GM18502 (cell line): ENCODE measurements around the gene ZEB2.
A peak's percentile ranks its signal among the peaks of the same experiment; 100 is the strongest.
"Not testable (repeated sequence)": the region's sequence is repeated elsewhere in the genome, so short reads cannot be mapped to it uniquely, and the experiment has no call there.

ENCODE experiments used
- ATAC-seq: cut with Tn5 transposase; IDR thresholded peaks from one replicate; pipeline ENCODE4 v1.9.1; 2021; ENCODE audit warnings: mild to moderate bottlenecking; ENCODE audit not compliant: unreplicated experiment, poor library complexity

The ZEB2 gene

DNA sequence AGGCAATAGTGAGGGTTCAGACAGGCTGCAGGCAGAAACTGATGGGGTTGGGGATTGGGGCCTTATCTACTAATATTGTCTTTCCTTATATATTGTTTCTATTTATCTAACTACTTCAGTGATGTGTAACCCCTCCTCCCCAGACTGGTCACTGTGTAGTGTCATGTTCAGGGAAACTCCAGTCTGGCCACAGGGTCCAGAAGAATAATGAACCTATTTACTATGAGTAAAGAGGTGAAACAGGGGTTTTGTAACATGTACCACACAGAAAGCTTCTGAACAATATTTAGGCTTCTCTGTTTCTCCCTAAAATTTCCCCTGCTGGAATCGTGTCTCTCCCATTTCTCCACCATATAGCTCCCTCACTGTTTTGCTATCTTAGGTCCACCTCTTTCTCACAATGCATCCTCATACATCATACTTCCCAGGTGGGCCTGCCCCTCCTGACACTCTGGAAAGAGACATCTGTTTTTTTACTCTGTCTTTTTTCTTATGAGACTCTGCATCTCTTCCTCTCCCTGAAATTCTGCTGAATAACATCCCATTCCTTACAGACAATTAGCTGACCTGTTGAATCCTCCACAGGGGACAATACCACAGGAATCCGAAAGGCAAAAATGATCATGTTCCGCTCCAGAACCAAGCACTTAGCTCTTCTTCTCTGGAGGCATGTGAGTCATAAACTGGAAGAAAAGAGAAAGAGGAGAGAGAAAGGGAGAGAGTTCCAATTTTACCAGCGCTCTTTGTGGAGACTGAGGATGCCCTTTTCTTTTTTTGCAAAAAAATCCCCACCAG lies 154.8 kb downstream of the ZEB2 start:
- ATAC-seq: peak; percentile 90

DNA sequence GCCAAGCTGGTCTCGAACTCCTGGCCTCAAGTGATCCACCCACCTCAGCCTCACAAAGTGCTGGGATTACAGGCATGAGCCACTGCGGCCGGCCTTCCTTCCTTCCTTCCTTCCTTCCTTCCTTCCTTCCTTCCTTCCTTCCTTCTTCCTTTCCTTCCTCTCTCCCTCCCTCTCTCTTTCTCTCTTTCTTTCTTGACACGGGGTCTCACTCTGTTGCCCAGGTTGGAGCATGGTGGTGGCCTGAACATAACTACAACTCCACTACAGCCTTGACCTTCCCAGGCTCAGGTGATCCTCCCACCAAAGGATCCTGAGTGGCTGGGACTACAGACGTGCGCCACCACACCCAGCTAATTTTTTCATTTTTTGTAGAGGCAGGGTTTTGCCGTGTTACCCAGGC lies 155.7 kb downstream of the ZEB2 start:
- not testable (repeated sequence) for ATAC-seq

DNA sequence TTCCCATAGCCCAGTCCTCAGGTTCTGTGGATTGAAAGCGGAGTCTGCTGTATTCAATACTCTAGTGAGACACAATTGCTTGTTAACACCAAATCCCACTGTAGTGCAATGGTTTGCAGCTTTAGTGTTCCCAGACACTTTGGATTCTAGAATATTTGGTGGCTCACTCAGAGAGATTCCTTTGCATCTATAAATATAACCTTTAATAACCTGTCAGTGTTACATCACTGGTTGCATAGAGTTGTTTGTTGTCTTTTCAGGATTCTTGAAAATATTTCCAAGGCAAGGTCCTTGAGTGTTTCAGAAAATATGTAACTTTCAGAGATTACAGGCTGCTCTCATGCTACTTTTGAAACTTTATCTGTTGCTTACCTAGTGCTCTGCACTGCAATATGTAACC lies 157.5 kb downstream of the ZEB2 start:
- no peak for ATAC-seq

DNA sequence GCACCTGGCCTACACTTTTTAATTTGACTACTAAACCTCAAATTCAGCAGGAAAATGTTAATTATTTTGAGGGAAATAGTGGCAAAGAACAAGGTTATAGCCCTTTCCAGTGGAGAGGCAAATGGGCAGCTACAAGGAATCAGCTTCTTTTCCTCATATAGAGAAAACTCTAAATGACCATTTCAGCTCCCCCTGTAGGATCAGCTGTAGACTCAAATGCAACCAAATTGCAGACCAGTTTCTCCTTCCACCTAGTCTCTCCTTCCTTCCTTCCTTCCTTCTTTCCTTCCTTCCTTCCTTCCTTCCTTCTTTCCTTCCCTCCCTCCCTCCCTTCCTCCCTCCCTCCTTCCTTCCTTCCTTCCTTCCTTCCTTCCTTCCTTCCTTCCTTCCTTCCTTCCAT lies 158.2 kb downstream of the ZEB2 start:
- no peak for ATAC-seq

DNA sequence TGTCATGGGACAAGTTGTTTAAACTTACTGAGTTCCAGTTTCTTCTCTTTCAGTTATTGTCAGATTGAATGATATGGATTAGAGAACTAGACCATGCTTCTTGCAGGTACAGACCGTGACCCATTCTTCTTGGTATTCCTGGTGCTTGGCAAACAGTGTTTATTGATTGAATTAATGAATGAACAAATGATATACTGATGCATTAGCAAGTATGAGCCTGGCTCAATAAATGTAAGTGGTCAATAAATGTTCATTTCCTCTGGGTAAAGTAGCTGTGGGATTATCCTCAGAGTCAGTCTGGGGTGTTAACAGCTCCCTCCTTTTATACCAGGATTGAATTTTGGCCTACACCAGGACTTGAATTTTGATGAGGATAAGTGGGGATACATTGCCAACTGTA lies 160.2 kb downstream of the ZEB2 start:
- no peak for ATAC-seq

DNA sequence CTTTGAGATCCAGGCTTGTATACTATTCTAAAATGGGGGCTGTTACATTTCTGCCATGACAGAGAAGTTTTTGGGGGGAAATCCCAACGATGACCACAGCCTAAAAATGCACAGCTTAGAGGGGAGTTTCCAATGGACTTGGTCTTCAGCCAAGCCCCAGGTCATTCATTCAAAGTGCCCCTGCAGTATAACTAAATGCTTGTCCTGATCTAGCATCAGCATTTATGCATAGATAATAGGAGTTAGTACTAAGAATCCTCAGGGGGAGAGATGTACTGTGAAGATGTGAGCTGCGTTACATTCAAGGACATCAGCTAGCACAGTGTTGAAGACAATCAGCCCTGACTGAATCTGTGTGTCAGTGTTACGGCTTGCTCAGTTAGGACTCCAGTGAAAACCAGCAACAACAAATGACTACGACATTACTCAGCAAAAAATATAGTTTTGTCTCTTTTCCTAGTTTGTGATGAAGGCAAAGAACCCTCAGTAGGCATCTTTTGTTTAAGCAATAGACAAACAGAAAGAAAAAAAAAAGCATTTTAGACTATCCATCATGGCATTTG lies 160.9 kb downstream of the ZEB2 start:
- ATAC-seq: peak; percentile 68

DNA sequence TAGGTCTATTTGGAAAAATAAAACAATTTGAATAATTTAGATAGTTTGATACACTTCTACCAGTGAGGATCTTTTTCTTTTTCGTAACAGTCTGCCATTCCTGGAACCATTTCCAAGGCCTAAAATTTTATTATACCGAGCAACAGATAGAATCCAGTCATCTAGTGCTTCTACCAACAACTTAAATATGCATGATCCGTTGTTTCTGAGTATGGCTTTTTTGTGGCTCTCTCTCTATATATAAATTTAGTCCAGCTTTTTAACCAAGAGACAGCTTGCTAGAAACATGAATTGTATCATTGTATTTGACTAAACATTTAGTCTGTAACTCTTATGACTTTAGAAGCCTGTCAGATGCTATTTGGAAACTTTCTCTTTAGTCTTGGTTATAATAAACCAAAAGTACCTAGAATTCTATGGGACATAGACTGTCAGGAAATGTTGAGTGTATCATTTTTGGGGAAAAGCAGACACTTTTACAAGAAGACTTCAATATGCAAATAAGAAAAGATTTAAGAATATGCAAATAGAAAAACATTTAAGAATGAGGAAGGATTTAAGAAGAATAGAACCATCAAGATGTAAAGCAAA lies 161.4 kb downstream of the ZEB2 start:
- peak; percentile 3 for ATAC-seq

DNA sequence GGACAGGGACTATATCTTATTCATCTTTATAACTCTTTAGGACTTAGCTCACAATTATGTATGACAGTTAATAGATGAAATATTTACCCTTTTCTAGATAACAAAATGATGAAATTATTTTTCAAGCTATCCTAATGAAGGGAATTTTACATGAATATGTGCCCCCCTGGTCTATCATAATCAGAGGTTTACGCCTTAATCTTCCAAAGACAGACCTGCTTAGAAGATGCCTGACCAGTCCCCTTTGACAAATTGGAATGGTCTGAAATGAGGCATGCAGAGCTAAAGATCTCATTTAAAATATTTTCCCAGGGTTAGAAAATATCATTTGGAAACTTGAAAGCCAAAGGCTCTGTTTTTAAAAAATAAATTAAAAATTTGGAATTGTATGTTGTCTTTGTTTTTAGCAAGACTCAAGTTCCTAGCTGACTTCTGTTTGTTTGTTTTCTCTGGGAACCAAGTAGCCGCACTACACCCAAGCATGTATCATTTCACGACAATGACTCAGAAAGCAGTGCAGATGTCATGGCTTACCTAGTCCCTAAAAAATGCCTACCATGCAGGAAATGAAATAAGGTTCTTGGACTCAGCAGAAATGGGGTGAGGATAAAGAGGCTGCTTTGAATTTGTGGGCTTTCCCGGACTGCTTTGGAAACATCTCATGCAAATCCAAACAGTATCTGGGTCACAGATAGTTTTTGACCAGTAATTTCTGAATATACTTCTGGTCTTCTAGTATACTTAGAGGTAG lies 162.1 kb downstream of the ZEB2 start:
- ATAC-seq: peak; percentile 82

DNA sequence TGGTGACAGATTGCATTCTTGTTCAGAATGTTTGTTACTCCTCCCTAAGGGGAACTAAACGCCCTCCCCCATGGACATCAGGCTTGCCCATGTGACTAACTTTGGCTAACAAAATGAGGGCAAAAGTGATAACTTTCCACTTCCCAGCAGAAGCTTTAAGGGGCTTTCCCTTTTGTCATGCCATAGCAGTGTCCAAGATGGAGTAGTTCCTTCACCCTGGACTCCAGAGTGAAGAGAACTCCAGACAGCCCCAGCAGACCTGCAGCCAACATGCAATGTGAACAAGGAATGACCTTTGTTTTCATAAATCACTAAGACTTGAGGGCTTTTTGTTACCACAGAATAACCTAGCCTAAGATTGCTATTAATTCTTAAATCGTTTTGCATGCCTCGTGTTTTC lies 163.5 kb downstream of the ZEB2 start:
- ATAC-seq: no peak

DNA sequence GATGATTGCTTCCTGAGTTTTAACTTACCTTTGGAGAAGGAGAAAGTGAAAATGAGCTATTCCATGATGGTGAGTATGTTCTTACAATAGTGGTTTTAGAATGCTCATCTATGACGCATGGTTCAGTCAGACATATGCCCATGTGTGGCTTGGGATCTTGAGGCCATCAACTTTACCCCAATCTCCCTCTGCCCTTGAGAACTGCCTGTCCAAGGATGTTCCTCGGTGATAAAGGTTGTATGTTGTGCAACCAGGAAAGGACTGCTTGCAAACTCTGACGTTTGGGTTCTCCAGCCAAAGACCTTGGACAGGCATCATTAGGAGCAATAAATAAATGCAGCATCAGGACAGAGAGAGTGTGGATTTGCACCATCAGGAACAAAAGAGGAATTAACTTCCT lies 165.0 kb downstream of the ZEB2 start:
- ATAC-seq: no peak

DNA sequence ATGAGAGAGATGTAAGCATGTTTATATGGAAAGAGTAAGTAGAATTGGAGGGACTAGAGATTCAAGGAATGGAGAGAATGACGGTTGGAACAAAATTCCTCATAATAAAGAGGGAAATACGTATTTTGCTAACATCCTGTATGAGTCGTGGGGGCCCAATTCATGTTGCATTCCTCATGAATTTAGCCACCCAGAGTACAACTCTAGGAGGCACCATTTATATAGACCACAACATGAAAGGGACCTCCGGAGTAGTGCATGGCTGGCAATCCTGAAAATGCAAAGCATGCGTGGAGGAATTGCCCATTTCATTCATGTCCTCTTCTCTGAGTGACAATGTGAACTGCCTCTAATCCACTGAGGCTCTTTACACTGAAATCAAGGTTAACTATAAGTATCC lies 168.2 kb downstream of the ZEB2 start:
- ATAC-seq: no peak

DNA sequence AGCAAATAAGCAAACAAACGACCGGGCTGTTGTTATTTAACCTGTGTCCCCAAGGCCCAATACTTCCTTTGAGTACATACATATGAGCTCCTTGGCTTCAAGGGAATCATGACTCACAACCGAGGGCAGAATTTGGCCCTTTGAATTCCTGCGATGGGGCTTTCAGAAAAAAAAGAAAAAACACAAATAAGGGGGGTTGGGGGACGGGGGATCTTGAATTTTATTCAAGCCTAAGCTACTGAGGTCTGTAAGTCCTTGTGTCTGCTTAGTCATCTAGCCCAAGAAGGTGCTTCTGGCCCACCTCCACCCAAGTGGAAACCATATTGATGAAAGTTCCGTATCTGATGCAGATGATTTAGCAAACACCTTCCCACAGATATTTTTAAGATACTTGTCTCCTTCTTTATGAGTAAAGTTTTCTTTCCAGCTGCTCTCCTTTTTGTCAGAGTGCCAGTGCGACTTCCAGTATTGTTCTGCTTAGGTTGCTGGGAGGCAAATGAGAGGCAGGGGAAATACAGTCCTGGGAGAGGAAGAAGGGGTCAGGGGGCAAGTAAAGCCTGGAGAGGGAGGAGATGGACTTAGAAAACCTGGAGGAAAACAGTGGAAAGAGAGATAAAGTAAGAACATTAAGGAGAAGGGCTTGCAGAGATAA lies 169.6 kb downstream of the ZEB2 start:
- ATAC-seq: no peak

DNA sequence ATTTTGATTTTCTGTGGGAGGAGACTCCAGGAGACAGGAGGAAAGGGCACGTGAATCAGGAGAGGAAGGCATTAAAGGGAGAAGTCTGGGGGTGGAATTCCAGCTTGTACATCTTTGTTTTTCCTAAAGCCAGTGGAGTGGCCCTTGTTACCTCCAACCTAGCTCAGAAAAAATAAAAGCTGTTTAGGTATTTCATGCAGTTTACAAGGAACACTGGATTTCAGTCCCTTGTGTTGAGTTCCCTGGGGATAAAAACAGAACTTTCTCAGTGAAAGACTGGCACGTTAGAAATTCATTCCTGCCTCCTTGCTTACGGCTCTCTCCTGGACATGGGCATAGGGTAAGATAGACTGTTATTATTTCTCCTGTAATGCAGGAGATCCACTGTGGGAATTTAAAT lies 170.2 kb downstream of the ZEB2 start:
- ATAC-seq: no peak

DNA sequence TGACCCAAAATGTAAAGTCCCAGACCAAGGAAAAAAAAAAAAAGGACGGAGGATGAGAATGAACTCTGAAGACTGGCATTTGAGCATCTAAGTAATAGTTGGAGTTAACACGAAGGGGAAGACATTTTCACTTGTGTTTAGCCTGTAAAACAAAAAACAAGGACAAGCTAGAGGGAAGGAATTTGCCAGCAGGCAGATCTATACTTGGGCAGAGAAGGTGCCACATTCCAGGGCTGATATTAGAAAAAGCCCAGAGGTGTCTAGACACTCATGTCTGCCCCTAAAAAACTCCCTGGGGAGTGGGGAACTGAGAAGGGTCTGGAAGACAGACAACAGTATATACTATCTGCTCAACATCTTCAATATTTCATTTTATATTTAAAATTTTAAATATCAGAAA lies 171.1 kb downstream of the ZEB2 start:
- no peak for ATAC-seq

DNA sequence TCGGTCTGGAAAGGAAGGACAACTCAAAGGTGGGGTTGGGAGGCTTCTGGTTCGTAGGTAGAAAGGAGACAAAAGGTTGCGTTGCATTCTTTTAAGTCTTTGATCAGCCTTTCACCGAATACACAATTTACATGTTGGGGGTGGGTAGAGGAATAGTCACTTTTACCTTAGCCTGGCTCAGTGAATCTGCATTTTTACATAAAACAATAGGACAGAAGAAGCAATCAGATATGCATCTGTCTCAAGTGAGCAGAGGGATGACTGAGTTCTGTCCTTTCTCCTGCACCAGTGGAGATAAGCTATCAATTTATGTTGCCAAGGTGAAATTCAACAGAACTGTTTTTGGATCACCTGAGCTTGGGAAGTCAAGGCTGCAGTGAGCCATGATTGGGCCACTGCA lies 173.7 kb downstream of the ZEB2 start:
- no peak for ATAC-seq

DNA sequence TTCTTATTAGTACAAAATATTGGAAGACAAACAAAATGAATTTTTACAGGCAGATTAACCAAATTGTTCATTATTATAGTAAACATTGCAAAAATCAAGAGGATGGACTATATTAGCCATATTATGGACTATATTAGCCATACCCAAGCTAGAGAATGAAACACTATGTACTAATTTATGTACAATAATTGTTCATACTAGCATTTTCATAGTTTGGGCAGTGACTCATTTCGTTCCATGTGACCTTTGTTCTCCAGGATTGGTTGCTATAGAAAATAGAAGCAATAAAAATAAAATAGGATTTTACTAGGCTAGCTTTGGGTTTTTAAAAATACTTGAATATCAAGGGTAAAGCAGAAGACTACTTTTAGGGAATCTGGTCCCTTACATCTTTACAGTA lies 176.8 kb downstream of the ZEB2 start:
- no peak for ATAC-seq

DNA sequence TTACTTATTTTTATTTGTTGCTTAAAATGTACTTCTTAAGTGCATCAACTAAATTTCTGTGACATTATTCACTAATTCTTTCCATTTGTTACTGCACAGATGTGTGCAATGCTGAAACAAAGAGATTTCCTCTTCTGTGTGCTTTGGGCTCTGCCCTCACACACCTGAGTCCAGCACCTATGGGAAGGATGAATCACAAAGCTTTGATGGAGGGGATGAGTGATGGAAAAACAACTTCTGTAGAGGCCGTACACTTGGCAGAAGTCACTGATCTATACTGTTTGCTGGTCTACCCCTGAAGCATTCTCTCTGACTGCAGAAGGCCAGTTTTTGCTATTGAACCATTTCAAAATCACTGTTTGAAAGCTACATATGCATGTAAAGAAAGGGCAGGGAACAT lies 178.4 kb downstream of the ZEB2 start:
- no peak for ATAC-seq

DNA sequence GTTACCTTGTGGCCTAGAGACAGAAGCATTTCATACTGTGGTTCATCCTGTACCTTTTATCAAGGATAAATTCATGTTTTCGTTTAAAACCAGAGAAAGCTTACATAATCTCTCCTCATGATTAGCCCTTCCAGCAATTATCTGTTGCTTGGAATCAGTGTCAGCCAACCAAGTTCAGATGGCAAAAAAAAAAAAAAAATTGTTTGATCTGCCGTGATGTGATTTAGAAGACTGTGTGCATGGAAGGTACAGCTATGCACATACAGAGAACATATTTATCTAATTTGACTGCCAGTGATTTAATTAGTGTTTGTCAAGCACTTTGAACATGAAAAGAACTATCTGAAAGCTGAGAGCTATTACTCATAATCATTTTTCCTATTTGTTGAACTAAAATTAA lies 180.9 kb downstream of the ZEB2 start:
- ATAC-seq: no peak

DNA sequence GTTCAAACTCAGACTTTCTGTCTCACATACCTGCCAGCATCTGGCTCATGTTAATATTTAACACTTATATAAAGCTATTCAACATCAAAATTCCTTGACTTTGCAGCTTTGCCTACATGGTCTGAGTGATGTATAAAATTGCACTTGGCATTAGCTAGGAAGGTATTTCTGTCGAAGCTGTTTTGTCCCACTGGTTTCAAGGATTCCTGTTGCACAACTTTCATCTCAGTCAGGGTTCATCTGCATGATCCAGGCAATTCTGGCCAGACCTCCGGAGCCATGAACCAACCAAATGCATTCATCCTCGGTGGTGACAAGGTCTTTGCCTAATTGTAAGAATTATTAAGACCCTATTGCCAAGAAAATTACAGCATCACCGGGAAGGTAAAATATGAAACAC lies 185.4 kb downstream of the ZEB2 start:
- no peak for ATAC-seq
